ENCODE results near the gene CCDC87. TPM values are rescaled to one million over a fixed set of nuclear protein-coding genes. Genes with fewer than 3 reads are reported as not detected.
"Not testable (repeated sequence)": the region's sequence is repeated elsewhere in the genome, so short reads cannot be mapped to it uniquely, and the experiment has no call there.

The CCDC87 gene
- total RNA-seq, 2 experiments from 2014 or later, result 0.09 to 0.14 TPM

DNA sequence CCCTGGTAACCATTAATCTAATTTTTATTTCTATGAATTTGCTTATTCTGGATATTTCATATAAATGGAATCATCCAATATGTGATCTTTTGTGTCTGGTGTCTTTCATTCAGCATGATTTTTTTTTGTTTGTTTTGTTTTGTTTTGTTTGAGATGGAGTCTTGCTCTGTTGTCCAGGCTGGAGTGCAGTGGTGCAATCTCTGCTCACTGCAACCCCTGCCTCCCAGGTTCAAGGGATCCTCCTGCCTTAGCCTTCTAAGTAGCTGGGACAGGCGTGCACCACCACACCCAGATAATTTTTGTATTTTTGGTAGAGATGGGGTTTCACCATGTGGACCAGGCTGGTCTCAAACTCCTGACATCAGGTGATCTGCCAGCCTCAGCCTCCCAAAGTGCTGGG is 7.4 kb downstream of the CCDC87 start:
- H3K36me3 Mint-ChIP-seq (ENCODE audit: low read depth); DNase-seq; ATAC-seq; H3K27ac Mint-ChIP-seq; H3K27me3 Mint-ChIP-seq; H3K4me3 Mint-ChIP-seq; CTCF ChIA-PET; H3K4me1 Mint-ChIP-seq; intact Hi-C loops (cut with DNase I, micrococcal nuclease); POLR2A ChIA-PET; H3K9me3 Mint-ChIP-seq (ENCODE audit: low read depth): not testable (repeated sequence)

DNA sequence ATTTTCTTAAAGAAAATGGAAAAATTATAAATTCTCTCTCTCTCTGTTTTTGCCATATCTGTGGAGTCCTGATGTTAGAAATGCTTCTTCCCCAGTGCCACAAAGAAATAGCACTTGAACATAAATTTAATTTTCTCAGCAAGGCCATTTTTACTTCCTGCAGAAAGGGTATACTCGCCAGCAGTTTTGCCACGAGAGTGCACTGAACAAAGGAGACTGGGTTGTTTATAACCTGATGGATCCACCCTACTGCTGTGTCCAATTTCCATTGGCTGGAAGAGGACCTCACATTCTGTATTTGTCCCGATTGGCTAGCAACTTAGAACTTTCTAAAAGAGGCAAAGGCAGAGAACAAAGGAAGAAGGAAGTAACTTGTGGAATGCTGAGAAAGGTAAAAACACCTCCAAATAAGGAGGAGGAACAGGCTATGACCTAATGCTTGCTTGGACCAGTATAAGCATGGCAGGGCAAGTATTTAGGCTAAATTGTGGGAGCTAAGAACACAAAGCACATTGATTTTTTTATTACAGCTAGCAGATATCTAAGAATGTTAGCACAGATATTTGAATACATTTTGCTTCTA is 10.2 kb downstream of the CCDC87 start:
- intact Hi-C loops (cut with DNase I, micrococcal nuclease); H3K9me3 Mint-ChIP-seq (ENCODE audit: low read depth); H3K36me3 Mint-ChIP-seq (ENCODE audit: low read depth); ATAC-seq; H3K4me3 Mint-ChIP-seq; DNase-seq; H3K27ac Mint-ChIP-seq; POLR2A ChIA-PET; H3K27me3 Mint-ChIP-seq: not testable (repeated sequence)
- peaks cover 16% of the 10 kb centered on the region for H3K4me1 Mint-ChIP-seq
- CTCF ChIA-PET, result interaction anchor here (0.9 kb wide), 1 partner anchor 10 kb away, joined by 3 read pairs; the partner anchor contains the start of genes CCDC87 and CCS

DNA sequence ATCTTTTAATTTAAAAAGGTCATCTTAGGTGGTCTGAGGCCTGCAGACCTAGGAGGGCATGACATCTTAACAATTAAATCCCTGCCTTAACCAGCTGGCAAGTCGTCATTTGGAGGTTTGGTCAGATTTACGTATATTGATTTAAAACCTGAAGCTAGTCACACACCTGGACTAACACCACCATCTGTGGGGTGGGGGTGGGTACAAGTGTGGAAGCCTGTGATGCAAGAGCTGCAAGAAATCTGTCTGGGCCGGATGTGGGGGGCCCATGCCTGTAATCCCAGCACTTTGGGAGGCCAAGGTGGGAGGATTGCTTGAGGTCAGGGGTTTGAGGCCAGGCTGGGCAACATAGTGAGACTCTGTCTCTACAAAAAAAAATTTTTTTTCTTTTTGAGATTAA is 11.6 kb downstream of the CCDC87 start:
- no peak for DNase-seq
- Mint-ChIP-seq H3K27me3 (peaks cover 2% of the 10 kb centered on the region), H3K36me3 (ENCODE audit: low read depth) (no peaks in the 10 kb centered on the region), H3K9me3 (ENCODE audit: low read depth) (peaks cover 4% of the 10 kb centered on the region), H3K4me1 (peaks cover 16% of the 10 kb centered on the region), H3K27ac (no peak overlapping the region), H3K4me3 (no peak overlapping the region)
- ATAC-seq, result no peak
- intact Hi-C loops (cut with DNase I, micrococcal nuclease), result no loop called here
- POLR2A ChIA-PET, result interaction anchor here (1.3 kb wide), 1 partner anchor 97 kb away, joined by 3 read pairs; no protein-coding TSS in a partner anchor
- CTCF ChIA-PET, result interaction anchor here (0.6 to 5.2 kb wide), 7 partner anchors 9 to 265 kb away, joined by 3 to 99 read pairs (median 4); partner anchors contain the start of genes CCDC87, CCS, CTSF and RBM4B

DNA sequence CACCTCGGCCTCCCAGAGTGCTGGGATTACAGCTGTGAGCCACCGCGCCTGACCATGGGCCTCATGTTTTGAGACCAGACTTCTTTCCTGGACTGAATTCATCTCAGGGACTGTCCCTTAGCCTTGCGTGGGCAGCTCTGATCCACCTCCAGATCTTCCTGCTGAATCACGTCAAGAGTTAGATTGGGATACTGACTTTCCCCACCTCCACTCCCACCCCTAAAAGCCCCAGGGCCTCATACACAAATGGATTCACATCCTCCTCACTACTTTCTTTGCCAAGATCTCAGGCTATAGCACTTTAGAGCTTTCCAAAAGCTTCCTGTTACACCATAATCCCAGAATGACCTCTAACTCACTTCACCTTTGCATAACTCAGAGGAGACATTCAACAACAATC is 12.1 kb downstream of the CCDC87 start:
- ChIA-PET POLR2A (interaction anchor here (1.3 kb wide), 1 partner anchor 98 kb away, joined by 3 read pairs; no protein-coding TSS in a partner anchor), CTCF (interaction anchor here (0.6 to 5.2 kb wide), 7 partner anchors 9 to 265 kb away, joined by 3 to 99 read pairs (median 4); partner anchors contain the start of genes CCDC87, CCS, CTSF and RBM4B)
- intact Hi-C loops (cut with DNase I, micrococcal nuclease), result no loop called here
- no peak overlapping the region for H3K4me3 Mint-ChIP-seq
- peaks cover 2% of the 10 kb centered on the region for H3K27me3 Mint-ChIP-seq
- ATAC-seq, result peak; percentile 14
- peak; percentile 34 for DNase-seq
- H3K4me1 Mint-ChIP-seq, result peaks cover 16% of the 10 kb centered on the region
- no peak overlapping the region for H3K27ac Mint-ChIP-seq
- H3K36me3 Mint-ChIP-seq (ENCODE audit: low read depth), result no peaks in the 10 kb centered on the region
- peaks cover 4% of the 10 kb centered on the region for H3K9me3 Mint-ChIP-seq (ENCODE audit: low read depth)

DNA sequence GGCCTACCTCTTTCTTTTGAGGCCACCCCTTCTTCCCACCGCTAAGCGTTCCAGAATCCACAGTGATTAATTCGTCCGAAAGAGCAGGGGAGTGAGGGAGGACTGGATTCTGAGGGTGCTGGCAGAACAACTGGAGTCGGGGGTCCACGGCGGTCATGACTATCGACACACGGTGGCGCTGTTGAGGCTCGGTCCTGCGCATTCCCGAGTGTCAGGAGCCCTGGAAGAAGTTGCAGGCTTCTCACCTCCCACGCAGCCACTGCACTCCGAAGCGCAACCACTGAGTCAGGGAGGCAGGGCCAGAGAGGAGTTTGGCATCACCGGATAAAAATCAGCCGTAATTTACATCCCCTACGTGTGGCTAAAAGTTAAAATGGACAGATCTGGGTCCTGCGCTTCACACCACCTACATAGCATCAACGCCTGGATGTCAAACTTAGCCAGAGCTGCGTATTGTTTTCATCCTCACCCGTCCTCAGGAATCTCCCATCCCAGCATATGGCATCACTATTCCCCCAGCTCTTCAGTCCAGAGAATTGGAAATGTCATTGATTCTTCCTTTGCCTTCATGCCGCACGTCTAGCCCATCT is 13.8 kb downstream of the CCDC87 start:
- peaks cover 16% of the 10 kb centered on the region for H3K4me1 Mint-ChIP-seq
- H3K4me3 Mint-ChIP-seq, result no peak overlapping the region
- H3K27ac Mint-ChIP-seq, result no peak overlapping the region
- peaks cover 4% of the 10 kb centered on the region for H3K9me3 Mint-ChIP-seq (ENCODE audit: low read depth)
- intact Hi-C loops (cut with DNase I, micrococcal nuclease), result loop anchor here (1.0 to 10.0 kb wide), 7 partner anchors 33 to 256 kb away; partner anchors contain the start of genes ACTN3 (in 1 of the 2), RBM14 (in 1 of the 2) and ZDHHC24 (in 1 of the 2)
- H3K27me3 Mint-ChIP-seq, result peaks cover 2% of the 10 kb centered on the region
- ATAC-seq (peak; percentile 90), DNase-seq (peak; percentile 91)
- ChIA-PET CTCF (interaction anchor here (0.6 to 5.2 kb wide), 15 partner anchors 10 to 106 kb away, joined by 3 to 99 read pairs (median 4); partner anchors contain the start of genes CCDC87, CTSF, RBM4 and RBM4B), POLR2A (no interaction called here)
- H3K36me3 Mint-ChIP-seq (ENCODE audit: low read depth), result no peaks in the 10 kb centered on the region

DNA sequence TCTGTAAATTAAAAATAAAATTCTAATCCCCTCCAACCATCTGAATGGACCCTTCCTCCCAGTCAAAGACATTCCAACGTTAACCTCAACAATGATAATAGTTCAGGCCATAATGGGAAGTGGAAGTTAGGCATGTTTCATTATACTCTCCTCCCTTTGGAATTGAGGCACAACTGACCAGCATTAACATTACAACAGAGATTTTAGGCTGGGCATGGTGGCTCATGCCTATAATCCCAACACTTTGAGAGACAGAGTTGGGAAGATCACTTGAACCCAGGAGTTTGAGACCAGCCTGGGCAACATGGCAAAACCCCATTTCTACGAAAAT is 22.0 kb downstream of the CCDC87 start:
- Mint-ChIP-seq H3K36me3 (ENCODE audit: low read depth) (no peaks in the 10 kb centered on the region), H3K4me3 (no peak overlapping the region), H3K27me3 (no peaks in the 10 kb centered on the region), H3K27ac (no peak overlapping the region), H3K9me3 (ENCODE audit: low read depth) (no peaks in the 10 kb centered on the region), H3K4me1 (peaks cover 3% of the 10 kb centered on the region)
- intact Hi-C loops (cut with DNase I, micrococcal nuclease), result loop anchor here in 1 of 2 experiments (10.0 kb wide), 1 partner anchor 264 kb away; no protein-coding TSS in a partner anchor
- DNase-seq (no peak), ATAC-seq (no peak)
- ChIA-PET POLR2A (no interaction called here), CTCF (interaction anchor here (1.4 kb wide), 1 partner anchor 42 kb away, joined by 3 read pairs; no protein-coding TSS in a partner anchor)

DNA sequence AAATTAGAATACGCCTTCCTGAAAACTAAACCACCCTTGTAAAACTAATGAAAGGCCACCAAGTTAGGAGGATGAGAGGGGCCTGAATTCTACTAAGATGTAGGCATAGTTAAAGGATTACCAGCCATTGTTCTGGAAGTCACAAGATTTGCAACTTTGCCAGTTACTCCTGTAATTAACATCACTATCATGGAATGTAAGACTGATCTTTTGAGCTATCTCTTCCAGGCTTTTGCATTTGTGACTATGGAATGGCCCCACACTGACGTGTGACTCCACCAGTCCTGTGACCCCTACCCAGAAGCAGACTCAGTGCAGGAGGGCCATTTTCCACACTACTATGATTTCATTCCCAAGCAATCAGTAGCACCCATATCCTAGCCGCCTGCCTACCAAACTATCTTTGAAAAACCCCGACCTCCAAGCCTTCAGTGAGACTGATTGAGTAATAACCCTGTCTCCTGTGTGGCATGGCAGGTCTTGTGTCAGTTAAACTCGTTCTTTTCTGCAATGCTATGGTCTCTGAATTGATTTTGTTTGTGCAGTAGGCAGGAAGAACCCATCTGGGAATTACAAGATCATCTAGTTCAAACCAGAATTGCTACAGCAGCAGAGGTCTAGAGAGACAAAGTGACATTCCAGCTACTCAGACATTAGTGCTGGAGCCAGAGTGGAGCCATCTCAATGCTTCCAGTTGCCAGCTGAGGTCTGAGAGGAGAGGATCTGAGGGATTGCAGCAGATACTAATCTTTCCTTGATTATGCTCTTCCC is 22.6 kb downstream of the CCDC87 start:
- ChIA-PET CTCF (interaction anchor here (1.4 to 3.6 kb wide), 2 partner anchors 9 to 43 kb away, joined by 3 to 26 read pairs; no protein-coding TSS in a partner anchor), POLR2A (interaction anchor here (0.6 kb wide), 1 partner anchor 59 kb away, joined by 3 read pairs; no protein-coding TSS in a partner anchor)
- Mint-ChIP-seq H3K36me3 (ENCODE audit: low read depth) (no peaks in the 10 kb centered on the region), H3K27me3 (no peaks in the 10 kb centered on the region), H3K27ac (no peak overlapping the region), H3K4me3 (no peak overlapping the region), H3K4me1 (peaks cover 3% of the 10 kb centered on the region), H3K9me3 (ENCODE audit: low read depth) (no peaks in the 10 kb centered on the region)
- DNase-seq (no peak), ATAC-seq (no peak)
- intact Hi-C loops (cut with DNase I, micrococcal nuclease), result loop anchor here in 1 of 2 experiments (10.0 kb wide), 1 partner anchor 265 kb away; no protein-coding TSS in a partner anchor

DNA sequence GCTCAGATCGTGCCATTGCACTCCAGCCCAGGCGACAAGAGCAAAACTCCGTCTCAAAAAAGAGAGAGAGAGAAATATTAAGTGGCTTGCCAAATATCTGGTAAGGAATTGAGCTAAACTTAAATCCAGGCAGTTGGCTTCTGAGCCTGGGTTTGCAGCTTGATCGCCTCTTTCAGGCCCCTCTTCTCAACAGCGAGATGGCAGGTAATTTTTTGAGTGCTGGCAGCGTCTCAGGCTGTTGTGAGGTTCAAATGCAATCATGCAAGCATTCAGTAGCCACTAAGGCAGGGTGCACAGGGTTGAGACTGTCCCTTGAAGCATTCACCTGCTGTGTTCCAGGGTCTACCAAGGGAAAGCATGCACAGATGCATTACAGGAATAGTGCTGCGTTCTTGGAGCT is 23.8 kb downstream of the CCDC87 start:
- Mint-ChIP-seq H3K36me3 (ENCODE audit: low read depth) (no peaks in the 10 kb centered on the region), H3K4me3 (no peak overlapping the region), H3K27ac (no peak overlapping the region), H3K27me3 (no peaks in the 10 kb centered on the region), H3K4me1 (peaks cover 3% of the 10 kb centered on the region), H3K9me3 (ENCODE audit: low read depth) (no peaks in the 10 kb centered on the region)
- no peak for DNase-seq
- intact Hi-C loops (cut with DNase I, micrococcal nuclease), result no loop called here
- ChIA-PET CTCF (interaction anchor here (0.7 to 3.6 kb wide), 8 partner anchors 10 to 272 kb away, joined by 3 to 26 read pairs (median 4); partner anchors contain the start of genes ACTN3, MRPL11 and ZDHHC24), POLR2A (interaction anchor here (0.8 to 1.1 kb wide), 2 partner anchors 50 to 106 kb away, joined by 3 to 4 read pairs; no protein-coding TSS in a partner anchor)
- no peak for ATAC-seq

DNA sequence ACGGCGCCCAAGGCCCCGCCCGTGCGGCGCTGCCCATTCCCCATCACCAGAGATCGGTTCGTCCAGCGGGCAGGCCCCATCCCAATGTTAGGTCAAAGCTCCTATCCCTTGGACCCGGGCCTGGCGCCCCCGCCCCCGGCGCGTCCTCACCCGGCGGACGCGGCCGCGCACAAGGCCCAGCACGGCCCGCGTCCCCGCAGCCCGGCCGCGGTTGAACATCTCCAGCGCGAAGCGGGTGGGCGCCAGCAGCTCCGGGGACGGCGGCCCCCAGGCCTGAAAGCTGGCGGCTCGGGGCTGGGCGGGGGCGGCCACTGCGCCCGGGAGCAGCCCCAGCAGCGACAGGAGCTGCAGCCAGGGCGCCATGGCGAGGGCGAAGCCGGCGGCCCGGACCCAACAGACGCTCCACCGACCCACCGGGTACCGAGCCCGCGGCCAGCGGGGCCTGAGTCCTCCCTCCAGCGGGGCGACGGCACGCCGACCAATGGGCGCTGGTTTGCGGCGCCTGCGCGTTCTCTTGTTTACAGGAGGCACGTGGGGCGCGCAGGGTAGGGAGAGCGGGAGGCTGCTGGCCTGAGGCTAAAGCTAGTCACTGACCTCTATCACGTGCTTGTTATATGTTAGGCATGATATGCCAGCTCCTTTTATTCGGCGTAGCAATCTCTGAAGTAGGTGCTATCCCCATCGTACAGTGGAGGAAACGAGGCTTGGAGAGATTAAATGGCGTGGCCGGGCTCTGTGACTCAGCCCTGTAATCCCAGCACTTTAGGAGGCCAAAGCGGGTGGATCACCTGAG is 24.5 kb downstream of the CCDC87 start, which contains the start of gene CTSF:
CTSF (minus strand) TSS at position 483 of the 793 bp plus-strand sequence; CDS start at position 363, 120 bp downstream.
- no peaks in the 10 kb centered on the region for H3K36me3 Mint-ChIP-seq (ENCODE audit: low read depth)
- ATAC-seq (peak; percentile 96), DNase-seq (peak; percentile 79)
- peaks cover 3% of the 10 kb centered on the region for H3K4me1 Mint-ChIP-seq
- no peaks in the 10 kb centered on the region for H3K9me3 Mint-ChIP-seq (ENCODE audit: low read depth)
- H3K27ac Mint-ChIP-seq, result no peak within 1 kb of the TSS
- no peaks in the 10 kb centered on the region for H3K27me3 Mint-ChIP-seq
- ChIA-PET CTCF (interaction anchor here (0.9 to 3.6 kb wide), 7 partner anchors 11 to 272 kb away, joined by 3 to 26 read pairs (median 5); partner anchors contain the start of genes ACTN3, MRPL11 and ZDHHC24), POLR2A (interaction anchor here (0.8 to 1.1 kb wide), 2 partner anchors 51 to 107 kb away, joined by 3 to 4 read pairs; no protein-coding TSS in a partner anchor)
- intact Hi-C loops (cut with DNase I, micrococcal nuclease), result no loop called here
- peak within 1 kb of the TSS; percentile 64 for H3K4me3 Mint-ChIP-seq

DNA sequence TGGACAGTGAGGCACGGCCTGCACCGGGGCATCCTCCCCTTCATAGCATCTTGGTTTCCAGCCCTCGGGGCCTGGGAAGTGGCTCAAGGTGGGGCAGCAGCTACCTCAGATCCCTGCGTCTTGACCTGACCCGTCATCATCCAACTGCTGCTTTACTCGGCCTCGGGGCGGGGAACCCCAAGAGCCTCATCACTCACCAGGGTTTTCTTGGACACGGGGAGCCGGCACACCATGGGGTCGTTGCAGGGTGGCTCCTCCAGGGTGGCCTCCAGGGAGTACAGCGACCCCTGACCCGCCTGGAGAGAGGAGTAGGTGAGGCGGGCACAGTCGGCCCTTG is 25.1 kb downstream of the CCDC87 start:
- H3K36me3 Mint-ChIP-seq (ENCODE audit: low read depth), result no peaks in the 10 kb centered on the region
- peak; percentile 21 for ATAC-seq
- intact Hi-C loops (cut with DNase I, micrococcal nuclease), result no loop called here
- no peaks in the 10 kb centered on the region for H3K9me3 Mint-ChIP-seq (ENCODE audit: low read depth)
- POLR2A ChIA-PET, result no interaction called here
- no peaks in the 10 kb centered on the region for H3K27me3 Mint-ChIP-seq
- H3K4me1 Mint-ChIP-seq, result peaks cover 3% of the 10 kb centered on the region
- CTCF ChIA-PET, result interaction anchor here (0.7 to 3.6 kb wide), 2 partner anchors 12 to 110 kb away, joined by 3 to 26 read pairs; partner anchors contain the start of gene RBM4B
- no peak overlapping the region for H3K27ac Mint-ChIP-seq
- peak overlapping the region; percentile 62 for H3K4me3 Mint-ChIP-seq
- DNase-seq, result no peak

Measured in activated CD4-positive, alpha-beta T cell treated with anti-CD3 and anti-CD28 coated beads for 36 hours (primary cell).